PFSK-1 (cell line): ENCODE data around the gene TOB2.

Experiments used
- FOXP2 ChIP-seq: optimal IDR thresholded peaks from 2 replicates; pipeline ENCODE3; 2011; ENCODE audit warnings: borderline replicate concordance, control low read depth, inconsistent platforms; ENCODE audit not compliant: insufficient read depth; ENCODE audit errors: extremely low read length, extremely low read depth
- POLR2AphosphoS5 ChIP-seq: IDR thresholded peaks from 2 replicates; pipeline ENCODE4 v1.6.1; 2012; ENCODE audit warnings: low read depth, mild to moderate bottlenecking, control low read depth, low read length, moderate library complexity
- SIN3A ChIP-seq: IDR thresholded peaks from 2 replicates; pipeline ENCODE4 v1.6.1; 2012; ENCODE audit warnings: mild to moderate bottlenecking, low read length, moderate library complexity, borderline replicate concordance; ENCODE audit not compliant: insufficient read depth
- TAF1 ChIP-seq: IDR thresholded peaks from 2 replicates; pipeline ENCODE4 v1.6.1; 2012; ENCODE audit warnings: low read length, control low read depth, borderline replicate concordance; ENCODE audit not compliant: insufficient read depth
- TF ChIP-seq, protein P1 (sequence below), 2 experiments: IDR thresholded peaks; 2 replicates each; pipeline versions ENCODE4 v1.6.1 to v1.8.0; 2011 to 2012; ENCODE audit warnings: low read depth in 2 of 2, low read length in 2 of 2, control low read depth in 1 of 2, inconsistent platforms in 1 of 2, mild to moderate bottlenecking in 1 of 2, moderate library complexity in 1 of 2; ENCODE audit not compliant: insufficient read depth in 1 of 2

TOB2 gene

GRCh38 chr22:41395531-41396240 lies 50.9 kb downstream of the TOB2 start:
- TF ChIP-seq SIN3A (no peak), TAF1 (no peak), FOXP2 (no peak), POLR2AphosphoS5 (no peak)
- TF ChIP-seq, protein P1, sequence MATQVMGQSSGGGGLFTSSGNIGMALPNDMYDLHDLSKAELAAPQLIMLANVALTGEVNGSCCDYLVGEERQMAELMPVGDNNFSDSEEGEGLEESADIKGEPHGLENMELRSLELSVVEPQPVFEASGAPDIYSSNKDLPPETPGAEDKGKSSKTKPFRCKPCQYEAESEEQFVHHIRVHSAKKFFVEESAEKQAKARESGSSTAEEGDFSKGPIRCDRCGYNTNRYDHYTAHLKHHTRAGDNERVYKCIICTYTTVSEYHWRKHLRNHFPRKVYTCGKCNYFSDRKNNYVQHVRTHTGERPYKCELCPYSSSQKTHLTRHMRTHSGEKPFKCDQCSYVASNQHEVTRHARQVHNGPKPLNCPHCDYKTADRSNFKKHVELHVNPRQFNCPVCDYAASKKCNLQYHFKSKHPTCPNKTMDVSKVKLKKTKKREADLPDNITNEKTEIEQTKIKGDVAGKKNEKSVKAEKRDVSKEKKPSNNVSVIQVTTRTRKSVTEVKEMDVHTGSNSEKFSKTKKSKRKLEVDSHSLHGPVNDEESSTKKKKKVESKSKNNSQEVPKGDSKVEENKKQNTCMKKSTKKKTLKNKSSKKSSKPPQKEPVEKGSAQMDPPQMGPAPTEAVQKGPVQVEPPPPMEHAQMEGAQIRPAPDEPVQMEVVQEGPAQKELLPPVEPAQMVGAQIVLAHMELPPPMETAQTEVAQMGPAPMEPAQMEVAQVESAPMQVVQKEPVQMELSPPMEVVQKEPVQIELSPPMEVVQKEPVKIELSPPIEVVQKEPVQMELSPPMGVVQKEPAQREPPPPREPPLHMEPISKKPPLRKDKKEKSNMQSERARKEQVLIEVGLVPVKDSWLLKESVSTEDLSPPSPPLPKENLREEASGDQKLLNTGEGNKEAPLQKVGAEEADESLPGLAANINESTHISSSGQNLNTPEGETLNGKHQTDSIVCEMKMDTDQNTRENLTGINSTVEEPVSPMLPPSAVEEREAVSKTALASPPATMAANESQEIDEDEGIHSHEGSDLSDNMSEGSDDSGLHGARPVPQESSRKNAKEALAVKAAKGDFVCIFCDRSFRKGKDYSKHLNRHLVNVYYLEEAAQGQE (IDR thresholded peaks at IDR 0.05; ENCODE audit: insufficient read depth in 1 of 2, low read depth in 2 of 2, low read length in 2 of 2): no peak

GRCh38 chr22:41394012-41394356 lies 52.6 kb downstream of the TOB2 start:
- TF ChIP-seq POLR2AphosphoS5 (no peak), SIN3A (no peak), FOXP2 (no peak), TAF1 (no peak)
- TF ChIP-seq, protein P1 (IDR thresholded peaks at IDR 0.05; ENCODE audit: insufficient read depth in 1 of 2, low read depth in 2 of 2, low read length in 2 of 2): no peak

GRCh38 chr22:41387341-41387740 lies 59.3 kb downstream of the TOB2 start:
- no peak for TF ChIP-seq SIN3A
- TF ChIP-seq POLR2AphosphoS5: no peak
- TF ChIP-seq FOXP2: no peak
- TF ChIP-seq, protein P1 (IDR thresholded peaks at IDR 0.05; ENCODE audit: insufficient read depth in 1 of 2, low read depth in 2 of 2, low read length in 2 of 2): no peak
- TF ChIP-seq TAF1: no peak

DNA sequence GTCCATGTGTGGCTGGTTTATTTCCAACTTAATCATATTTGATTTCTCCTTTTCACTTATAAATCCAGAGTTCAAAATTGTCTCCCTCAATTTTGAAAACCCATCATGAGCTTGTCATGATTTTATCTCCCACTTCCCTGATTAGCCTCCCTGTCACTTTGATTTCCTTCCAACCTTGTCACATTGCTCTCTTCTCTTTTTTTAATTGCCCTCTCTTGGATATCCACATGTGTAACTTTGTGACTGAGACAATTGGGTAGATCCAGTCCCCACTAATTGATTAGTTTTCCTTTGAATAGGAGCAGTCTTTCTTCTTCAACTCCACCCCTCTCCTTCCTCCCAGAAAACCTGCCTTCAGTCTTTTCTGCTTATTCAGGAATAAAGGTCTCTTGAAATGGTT lies 62.5 kb downstream of the TOB2 start:
- TF ChIP-seq, protein P1 (IDR thresholded peaks at IDR 0.05; ENCODE audit: insufficient read depth in 1 of 2, low read depth in 2 of 2, low read length in 2 of 2): no peak
- TF ChIP-seq POLR2AphosphoS5 (no peak), SIN3A (no peak)
